HepG2 (cell line): ENCODE measurements around the gene NXPE3. TPM values are rescaled to one million over a fixed set of nuclear protein-coding genes. Genes with fewer than 3 reads are reported as not detected.

Experiments used
- FOXA3 ChIP-seq: IDR thresholded peaks from 2 replicates; pipeline ENCODE4 v1.6.1; 2016; ENCODE audit warnings: missing genetic modification reagents, missing compliant biosample characterization
- JARID2 ChIP-seq: sonication (generic); formaldehyde crosslinking; IDR thresholded peaks from 2 replicates; pipeline ENCODE4 v1.8.1; 2023; ENCODE audit warnings: missing genetic modification reagents, inconsistent platforms; ENCODE audit not compliant: insufficient replicate concordance
- MLLT10 ChIP-seq: sonication (generic); formaldehyde crosslinking; IDR thresholded peaks from 2 replicates; pipeline ENCODE4 v1.4.0; 2020; ENCODE audit warnings: missing genetic modification reagents
- MTA3 ChIP-seq: sonication (generic); formaldehyde crosslinking; IDR thresholded peaks from 2 replicates; pipeline ENCODE4 v1.4.0; 2020; ENCODE audit warnings: missing genetic modification reagents
- RARG ChIP-seq: sonication (generic); formaldehyde crosslinking; IDR thresholded peaks from 2 replicates; pipeline ENCODE4 v1.4.0; 2020; ENCODE audit warnings: low read depth, mild to moderate bottlenecking, missing genetic modification reagents
- RBM39 ChIP-seq: fragments of 200-400 bp; formaldehyde crosslinking; IDR thresholded peaks from one replicate; pipeline ENCODE4 v1.6.1; 2018; ENCODE audit warnings: antibody characterized with exemption, mild to moderate bottlenecking, low read depth, low read length; ENCODE audit not compliant: poor library complexity, severe bottlenecking
- SRY ChIP-seq: sonication (generic); formaldehyde crosslinking; IDR thresholded peaks from 2 replicates; pipeline ENCODE4 v1.8.0; 2022; ENCODE audit warnings: mild to moderate bottlenecking, missing genetic modification reagents
- ZNF274 ChIP-seq: sonication (generic); formaldehyde crosslinking; IDR thresholded peaks from 2 replicates; pipeline ENCODE4 v1.5.1; 2020; ENCODE audit warnings: mild to moderate bottlenecking, missing genetic modification reagents
- ZNF562 ChIP-seq: sonication (generic); formaldehyde crosslinking; IDR thresholded peaks from 2 replicates; pipeline ENCODE4 v1.8.0; 2022; ENCODE audit warnings: missing genetic modification reagents, borderline replicate concordance
- ZNF724P ChIP-seq: sonication (generic); formaldehyde crosslinking; IDR thresholded peaks from 2 replicates; pipeline ENCODE4 v1.8.0; 2022; ENCODE audit warnings: missing genetic modification reagents, borderline replicate concordance
- ZSCAN20 ChIP-seq: sonication (generic); formaldehyde crosslinking; IDR thresholded peaks from 2 replicates; pipeline ENCODE4 v1.4.0; 2020; ENCODE audit warnings: missing genetic modification reagents, mild to moderate bottlenecking, borderline replicate concordance
- polyA plus RNA-seq, 8 experiments: library from polyadenylated mRNA; depleted of rRNA in 3 of 8; stranded (reverse) in 7 of 8; unstranded in 1 of 8; fragments of >200 nt; fragmentation: Illumina TruSeq in 4 of 8; extraction: Trizol in 4 of 8; gene quantifications; 2 replicates each; pipeline versions ENCODE4 v1.2.1 to v1.2.3, GENCODE V29; 2011 to 2016; ENCODE audit warnings: low read depth in 4 of 8, missing spikeins in 1 of 8, mixed read lengths in 1 of 8; ENCODE audit not compliant: insufficient read depth in 1 of 8
- total RNA-seq, 5 experiments: library from RNA; depleted of rRNA; stranded (reverse); fragments of >200 nt; fragmentation: Illumina TruSeq; extraction: Trizol; gene quantifications; 2 replicates each; pipeline ENCODE4 v1.2.3, GENCODE V29; 2016; ENCODE audit warnings: low read depth in 1 of 5
- TF ChIP-seq, protein P1 (sequence below): sonication (generic); formaldehyde crosslinking; conservative IDR thresholded peaks from 2 replicates; pipeline ENCODE4 v1.4.0; 2020; ENCODE audit warnings: missing genetic modification reagents
- TF ChIP-seq, protein P2 (sequence below): IDR thresholded peaks from 2 replicates; pipeline ENCODE4 v1.6.1; 2016; ENCODE audit warnings: mild to moderate bottlenecking
- TF ChIP-seq, protein P3 (sequence below): sonication (generic); formaldehyde crosslinking; IDR thresholded peaks from 2 replicates; pipeline ENCODE4 v1.5.1; 2020; ENCODE audit warnings: mild to moderate bottlenecking, missing genetic modification reagents, borderline replicate concordance
- TF ChIP-seq, protein P4 (sequence below): sonication (generic); formaldehyde crosslinking; IDR thresholded peaks from 2 replicates; pipeline ENCODE4 v1.9.0; 2021; ENCODE audit warnings: missing genetic modification reagents, borderline replicate concordance
- TF ChIP-seq, protein P5 (sequence below): sonication (generic); formaldehyde crosslinking; IDR thresholded peaks from 2 replicates; pipeline ENCODE4 v1.4.0; 2020; ENCODE audit warnings: missing genetic modification reagents
- TF ChIP-seq, protein P6 (sequence below): sonication (generic); formaldehyde crosslinking; IDR thresholded peaks from 2 replicates; pipeline ENCODE4 v1.4.0; 2020; ENCODE audit warnings: mild to moderate bottlenecking, low read depth, missing genetic modification reagents

Gene NXPE3
- total and polyA plus RNA-seq, 2 of the 13 experiments (the other 11 are each of a cell fraction or from before 2014, with no cell fraction given), result 3.5 to 4.7 TPM

DNA sequence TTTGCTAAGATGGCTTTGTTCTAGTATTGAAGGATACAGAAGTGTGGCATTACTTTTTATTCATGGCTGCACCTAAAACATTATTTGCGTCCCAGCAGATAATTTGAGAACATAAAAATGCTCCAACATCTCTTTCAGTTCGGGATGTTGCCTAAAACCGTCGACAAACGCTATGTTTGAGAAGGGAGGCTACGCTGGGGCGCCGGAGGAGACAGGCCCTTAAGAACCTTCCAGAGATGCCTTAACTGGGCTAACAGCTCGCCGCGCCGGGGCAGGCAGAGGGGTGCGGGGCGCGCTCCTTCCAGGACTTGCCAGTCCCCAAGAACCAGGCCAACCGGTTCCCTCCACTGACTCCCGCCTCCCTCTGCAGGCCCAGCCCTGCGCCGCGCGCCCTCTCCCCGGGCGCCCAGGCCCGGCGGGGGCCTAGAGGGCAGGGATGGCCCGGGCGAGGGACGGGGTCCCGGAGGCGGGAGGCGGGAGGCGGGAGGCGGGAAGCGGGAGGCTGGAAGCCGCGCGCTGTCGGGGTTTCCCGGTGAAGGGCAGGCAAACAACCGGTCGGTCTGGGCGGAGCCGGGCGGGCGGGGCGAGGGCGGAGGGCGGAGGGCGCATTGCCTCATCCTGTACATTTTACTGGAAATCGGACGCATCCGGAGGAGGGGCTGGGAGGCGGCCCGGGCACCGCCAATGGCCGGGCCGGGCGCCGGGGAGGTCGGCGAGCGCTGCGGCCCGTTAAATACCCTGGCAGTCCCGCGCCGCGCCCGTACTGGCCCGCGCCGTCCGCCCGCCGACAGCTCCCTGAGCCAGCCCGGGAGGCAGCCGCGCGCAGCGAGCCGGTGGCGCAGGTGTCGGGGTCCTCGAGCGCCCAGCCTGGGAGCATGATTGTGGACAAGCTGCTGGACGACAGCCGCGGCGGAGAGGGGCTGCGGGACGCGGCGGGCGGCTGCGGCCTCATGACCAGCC, 70.0 kb downstream of the NXPE3 start, which contains the start of gene NFKBIZ (continued):
- TF ChIP-seq, protein P1, sequence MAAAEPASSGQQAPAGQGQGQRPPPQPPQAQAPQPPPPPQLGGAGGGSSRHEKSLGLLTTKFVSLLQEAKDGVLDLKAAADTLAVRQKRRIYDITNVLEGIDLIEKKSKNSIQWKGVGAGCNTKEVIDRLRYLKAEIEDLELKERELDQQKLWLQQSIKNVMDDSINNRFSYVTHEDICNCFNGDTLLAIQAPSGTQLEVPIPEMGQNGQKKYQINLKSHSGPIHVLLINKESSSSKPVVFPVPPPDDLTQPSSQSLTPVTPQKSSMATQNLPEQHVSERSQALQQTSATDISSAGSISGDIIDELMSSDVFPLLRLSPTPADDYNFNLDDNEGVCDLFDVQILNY, result peak; percentile 71
- TF ChIP-seq FOXA3 (0 out of 2 replicates have a peak, but pooled peaks have one; percentile 25), SRY (CRISPR knock-in tag) (0 out of 2 replicates have a peak, but pooled peaks have one; percentile 29), JARID2 (CRISPR knock-in tag) (no peak), ZSCAN20 (peak; percentile 79), MTA3 (no peak), ZNF274 (CRISPR knock-in tag) (no peak; the same call in 1 of the 2 replicates), MLLT10 (CRISPR knock-in tag) (no peak), ZNF562 (no peak), RARG (CRISPR knock-in tag) (no peak), ZNF724P (CRISPR knock-in tag) (peak; percentile 67; the same call in 1 of the 2 replicates), RBM39 (peak; percentile 74)
- TF ChIP-seq, protein P2, sequence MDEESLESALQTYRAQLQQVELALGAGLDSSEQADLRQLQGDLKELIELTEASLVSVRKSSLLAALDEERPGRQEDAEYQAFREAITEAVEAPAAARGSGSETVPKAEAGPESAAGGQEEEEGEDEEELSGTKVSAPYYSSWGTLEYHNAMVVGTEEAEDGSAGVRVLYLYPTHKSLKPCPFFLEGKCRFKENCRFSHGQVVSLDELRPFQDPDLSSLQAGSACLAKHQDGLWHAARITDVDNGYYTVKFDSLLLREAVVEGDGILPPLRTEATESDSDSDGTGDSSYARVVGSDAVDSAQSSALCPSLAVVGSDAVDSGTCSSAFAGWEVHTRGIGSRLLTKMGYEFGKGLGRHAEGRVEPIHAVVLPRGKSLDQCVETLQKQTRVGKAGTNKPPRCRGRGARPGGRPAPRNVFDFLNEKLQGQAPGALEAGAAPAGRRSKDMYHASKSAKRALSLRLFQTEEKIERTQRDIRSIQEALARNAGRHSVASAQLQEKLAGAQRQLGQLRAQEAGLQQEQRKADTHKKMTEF (CRISPR knock-in tag), result 0 out of 2 replicates have a peak, but pooled peaks have one; percentile 15
- TF ChIP-seq, protein P3, sequence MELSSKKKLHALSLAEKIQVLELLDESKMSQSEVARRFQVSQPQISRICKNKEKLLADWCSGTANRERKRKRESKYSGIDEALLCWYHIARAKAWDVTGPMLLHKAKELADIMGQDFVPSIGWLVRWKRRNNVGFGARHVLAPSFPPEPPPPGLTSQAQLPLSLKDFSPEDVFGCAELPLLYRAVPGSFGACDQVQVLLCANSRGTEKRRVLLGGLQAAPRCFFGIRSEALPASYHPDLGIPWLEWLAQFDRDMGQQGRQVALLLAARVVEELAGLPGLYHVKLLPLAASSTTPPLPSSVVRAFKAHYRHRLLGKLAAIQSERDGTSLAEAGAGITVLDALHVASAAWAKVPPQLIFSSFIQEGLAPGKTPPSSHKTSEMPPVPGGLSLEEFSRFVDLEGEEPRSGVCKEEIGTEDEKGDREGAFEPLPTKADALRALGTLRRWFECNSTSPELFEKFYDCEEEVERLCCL, result no peak
- TF ChIP-seq, protein P4, sequence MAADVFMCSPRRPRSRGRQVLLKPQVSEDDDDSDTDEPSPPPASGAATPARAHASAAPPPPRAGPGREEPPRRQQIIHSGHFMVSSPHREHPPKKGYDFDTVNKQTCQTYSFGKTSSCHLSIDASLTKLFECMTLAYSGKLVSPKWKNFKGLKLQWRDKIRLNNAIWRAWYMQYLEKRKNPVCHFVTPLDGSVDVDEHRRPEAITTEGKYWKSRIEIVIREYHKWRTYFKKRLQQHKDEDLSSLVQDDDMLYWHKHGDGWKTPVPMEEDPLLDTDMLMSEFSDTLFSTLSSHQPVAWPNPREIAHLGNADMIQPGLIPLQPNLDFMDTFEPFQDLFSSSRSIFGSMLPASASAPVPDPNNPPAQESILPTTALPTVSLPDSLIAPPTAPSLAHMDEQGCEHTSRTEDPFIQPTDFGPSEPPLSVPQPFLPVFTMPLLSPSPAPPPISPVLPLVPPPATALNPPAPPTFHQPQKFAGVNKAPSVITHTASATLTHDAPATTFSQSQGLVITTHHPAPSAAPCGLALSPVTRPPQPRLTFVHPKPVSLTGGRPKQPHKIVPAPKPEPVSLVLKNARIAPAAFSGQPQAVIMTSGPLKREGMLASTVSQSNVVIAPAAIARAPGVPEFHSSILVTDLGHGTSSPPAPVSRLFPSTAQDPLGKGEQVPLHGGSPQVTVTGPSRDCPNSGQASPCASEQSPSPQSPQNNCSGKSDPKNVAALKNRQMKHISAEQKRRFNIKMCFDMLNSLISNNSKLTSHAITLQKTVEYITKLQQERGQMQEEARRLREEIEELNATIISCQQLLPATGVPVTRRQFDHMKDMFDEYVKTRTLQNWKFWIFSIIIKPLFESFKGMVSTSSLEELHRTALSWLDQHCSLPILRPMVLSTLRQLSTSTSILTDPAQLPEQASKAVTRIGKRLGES (CRISPR knock-in tag), result peak; percentile 82; the same call in 1 of the 2 replicates
- TF ChIP-seq, protein P5, sequence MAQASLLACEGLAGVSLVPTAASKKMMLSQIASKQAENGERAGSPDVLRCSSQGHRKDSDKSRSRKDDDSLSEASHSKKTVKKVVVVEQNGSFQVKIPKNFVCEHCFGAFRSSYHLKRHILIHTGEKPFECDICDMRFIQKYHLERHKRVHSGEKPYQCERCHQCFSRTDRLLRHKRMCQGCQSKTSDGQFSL (CRISPR knock-in tag), result no peak
- TF ChIP-seq, protein P6, sequence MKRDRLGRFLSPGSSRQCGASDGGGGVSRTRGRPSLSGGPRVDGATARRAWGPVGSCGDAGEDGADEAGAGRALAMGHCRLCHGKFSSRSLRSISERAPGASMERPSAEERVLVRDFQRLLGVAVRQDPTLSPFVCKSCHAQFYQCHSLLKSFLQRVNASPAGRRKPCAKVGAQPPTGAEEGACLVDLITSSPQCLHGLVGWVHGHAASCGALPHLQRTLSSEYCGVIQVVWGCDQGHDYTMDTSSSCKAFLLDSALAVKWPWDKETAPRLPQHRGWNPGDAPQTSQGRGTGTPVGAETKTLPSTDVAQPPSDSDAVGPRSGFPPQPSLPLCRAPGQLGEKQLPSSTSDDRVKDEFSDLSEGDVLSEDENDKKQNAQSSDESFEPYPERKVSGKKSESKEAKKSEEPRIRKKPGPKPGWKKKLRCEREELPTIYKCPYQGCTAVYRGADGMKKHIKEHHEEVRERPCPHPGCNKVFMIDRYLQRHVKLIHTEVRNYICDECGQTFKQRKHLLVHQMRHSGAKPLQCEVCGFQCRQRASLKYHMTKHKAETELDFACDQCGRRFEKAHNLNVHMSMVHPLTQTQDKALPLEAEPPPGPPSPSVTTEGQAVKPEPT, result no peak; the same call in 1 of the 2 replicates
